ENCODE data around the gene FAM13B. TPM values are rescaled to one million over a fixed set of nuclear protein-coding genes. Genes with fewer than 3 reads are reported as not detected.
"Not testable (repeated sequence)": the region's sequence is repeated elsewhere in the genome, so short reads cannot be mapped to it uniquely, and the experiment has no call there.

The FAM13B gene
- total and polyA plus RNA-seq, 9 of the 15 experiments (the other 6 are each of a cell fraction or from before 2014, with no cell fraction given) = 2.3 to 21.6 (median 14.1) TPM

- H3K27me3 ChIP-seq (ENCODE audit: control insufficient read depth in 2 of 2, insufficient read depth in 2 of 2, low read length in 2 of 2); BruUV-seq (replicated peaks); H3K4me3 ChIP-seq; H3K9me1 ChIP-seq (ENCODE audit: control insufficient read depth, insufficient read depth, low read length); H4K20me1 ChIP-seq (replicated peaks; ENCODE audit: control insufficient read depth, insufficient read depth, low read length); in situ Hi-C loops (cut with MboI); CTCF ChIA-PET (ENCODE audit: low intra/inter-chr PET ratio); FAIRE-seq; H2AFZ ChIP-seq (ENCODE audit: low read depth, low read length); H3K4me1 ChIP-seq (replicated peaks in 1 of 2; ENCODE audit: control insufficient read depth in 2 of 2, insufficient read depth in 2 of 2, low read length in 2 of 2); H3K27ac ChIP-seq (ENCODE audit: extremely low read depth, low read depth, low read length); ATAC-seq; H3K9ac ChIP-seq (ENCODE audit: insufficient read depth in 1 of 2, low read depth in 2 of 2, low read length in 2 of 2); intact Hi-C loops (cut with micrococcal nuclease); DNase-seq (ENCODE audit: extremely low read depth in 1 of 4, low spot score in 3 of 4); H3K9me3 ChIP-seq (replicated peaks; ENCODE audit: control insufficient read depth, insufficient read depth, low read depth, low read length); H3K79me2 ChIP-seq (ENCODE audit: control insufficient read depth, insufficient read depth, low read length); H3K4me2 ChIP-seq (ENCODE audit: insufficient read depth, low read length): not testable (repeated sequence)
- POLR2A ChIA-PET = interaction anchor here (1.0 to 1.5 kb wide), 4 partner anchors 11 to 56 kb away, joined by 3 to 4 read pairs (median 3); no protein-coding TSS in a partner anchor
- TF ChIP-seq ZNF146 (CRISPR knock-in tag; IDR thresholded peaks at IDR 0.05; ENCODE audit: unreplicated experiment) = peak; percentile 79
- WGBS (ENCODE audit: insufficient coverage, low coverage, missing lambda C conversion rate) = 95% methylated on average over 4 of the region's 4 CpGs
- peaks cover 90% of the 10 kb centered on the region for H3K36me3 ChIP-seq (ENCODE audit: control insufficient read depth, insufficient read depth, low read length)
Observed at GRCh38 chr5:137944280-137944679, 88.6 kb downstream of the FAM13B start.

GRCh38 chr5:137939331-137939730 lies 93.5 kb downstream of the FAM13B start:
- Histone ChIP-seq H3K27ac (ENCODE audit: extremely low read depth, low read depth, low read length) (no peak overlapping the region), H3K4me1 (replicated peaks in 1 of 2; ENCODE audit: control insufficient read depth in 2 of 2, insufficient read depth in 2 of 2, low read length in 2 of 2) (no peaks in the 10 kb centered on the region), H3K79me2 (ENCODE audit: control insufficient read depth, insufficient read depth, low read length) (no peaks in the 10 kb centered on the region), H3K4me2 (ENCODE audit: insufficient read depth, low read length) (no peak overlapping the region), H3K9me1 (ENCODE audit: control insufficient read depth, insufficient read depth, low read length) (no peaks in the 10 kb centered on the region), H4K20me1 (replicated peaks; ENCODE audit: control insufficient read depth, insufficient read depth, low read length) (no peaks in the 10 kb centered on the region), H3K9ac (ENCODE audit: insufficient read depth in 1 of 2, low read depth in 2 of 2, low read length in 2 of 2) (no peak overlapping the region), H3K27me3 (ENCODE audit: control insufficient read depth in 2 of 2, insufficient read depth in 2 of 2, low read length in 2 of 2) (no peaks in the 10 kb centered on the region), H3K36me3 (ENCODE audit: control insufficient read depth, insufficient read depth, low read length) (peaks cover 65% of the 10 kb centered on the region), H3K4me3 (no peak overlapping the region), H2AFZ (ENCODE audit: low read depth, low read length) (no peak overlapping the region), H3K9me3 (replicated peaks; ENCODE audit: control insufficient read depth, insufficient read depth, low read depth, low read length) (no peaks in the 10 kb centered on the region)
- DNase-seq (ENCODE audit: extremely low read depth in 1 of 4, low spot score in 3 of 4) (no peak), FAIRE-seq (no peak), ATAC-seq (no peak)
- intact Hi-C loops (cut with micrococcal nuclease) = no loop called here
- in situ Hi-C loops (cut with MboI) = no loop called here
- WGBS (ENCODE audit: insufficient coverage, low coverage, missing lambda C conversion rate) = 84% methylated on average over 7 of the region's 7 CpGs
- ChIA-PET CTCF (ENCODE audit: low intra/inter-chr PET ratio) (no interaction called here), POLR2A (no interaction called here)
- BruUV-seq (replicated peaks) = no TSS peak
- no peak for TF ChIP-seq NEUROD1 (IDR thresholded peaks at IDR 0.05; ENCODE audit: borderline replicate concordance, low read depth, low read length, partially characterized antibody)
- no peak for TF ChIP-seq PURB (CRISPR knock-in tag; IDR thresholded peaks at IDR 0.05; ENCODE audit: low read depth)
- no peak for TF ChIP-seq ZNF3 (CRISPR knock-in tag; IDR thresholded peaks at IDR 0.05)
- no peak for TF ChIP-seq THAP12 (CRISPR knock-in tag; IDR thresholded peaks at IDR 0.05)
- no peak for TF ChIP-seq ZNF311 (CRISPR knock-in tag; IDR thresholded peaks at IDR 0.05)
- no peak for TF ChIP-seq ZNF696 (CRISPR knock-in tag; conservative IDR thresholded peaks at IDR 0.05)
- no peak for TF ChIP-seq FOXK1 (CRISPR knock-in tag; IDR thresholded peaks at IDR 0.05; ENCODE audit: borderline replicate concordance)
